Measurements from ENCODE around the gene CTBP1.

Gene CTBP1

DNA sequence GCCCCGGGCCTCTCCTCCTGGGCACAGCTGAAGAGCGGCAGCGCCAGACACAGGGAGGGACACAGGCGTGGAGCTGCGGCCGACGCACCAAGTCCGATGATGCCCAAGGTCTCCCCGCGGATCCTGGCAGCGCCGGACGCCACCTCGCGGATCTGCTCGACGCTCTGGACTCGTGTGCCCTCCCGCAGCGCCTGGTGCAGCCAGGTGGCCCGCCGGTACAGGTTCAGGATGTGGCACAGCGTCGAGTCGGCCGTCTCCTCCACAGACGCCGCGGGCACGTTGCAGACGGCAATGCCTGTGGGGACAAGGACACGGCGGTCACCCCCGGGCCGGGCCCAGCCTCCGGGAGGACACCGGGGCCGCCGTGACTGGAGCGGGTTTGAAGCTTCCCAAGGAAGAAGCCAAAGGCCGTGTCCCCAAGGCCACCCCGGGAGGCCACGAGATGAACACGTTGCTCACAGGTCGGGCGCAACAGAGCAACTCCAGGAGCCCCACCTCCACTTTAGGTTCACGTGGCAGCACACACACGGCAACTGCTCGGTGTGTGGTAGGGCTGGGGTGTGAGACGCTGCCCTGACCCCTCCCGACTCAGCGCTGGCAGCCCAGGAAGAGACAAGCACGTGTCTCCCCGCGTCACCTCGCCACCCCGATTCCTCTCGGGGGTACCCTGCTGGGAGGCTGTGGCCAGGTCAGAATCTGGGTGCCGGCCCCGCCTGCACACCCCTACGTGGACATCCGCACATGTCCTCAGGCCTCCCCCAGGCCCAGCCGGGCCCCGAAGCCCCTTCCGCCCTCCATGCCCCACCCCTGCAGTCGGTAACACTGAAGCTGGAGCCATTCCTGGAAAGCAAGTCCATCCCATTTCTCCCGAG lies 23.4 kb downstream of the CTBP1 start:
- no peak for DNase-seq (ENCODE audit: low read depth in 2 of 3, low spot score in 1 of 3)

- no peak for DNase-seq (ENCODE audit: low read depth in 2 of 3, low spot score in 1 of 3)
These were observed 24.8 kb downstream of the CTBP1 start for GRCh38 chr4:1223841-1224809.

DNA sequence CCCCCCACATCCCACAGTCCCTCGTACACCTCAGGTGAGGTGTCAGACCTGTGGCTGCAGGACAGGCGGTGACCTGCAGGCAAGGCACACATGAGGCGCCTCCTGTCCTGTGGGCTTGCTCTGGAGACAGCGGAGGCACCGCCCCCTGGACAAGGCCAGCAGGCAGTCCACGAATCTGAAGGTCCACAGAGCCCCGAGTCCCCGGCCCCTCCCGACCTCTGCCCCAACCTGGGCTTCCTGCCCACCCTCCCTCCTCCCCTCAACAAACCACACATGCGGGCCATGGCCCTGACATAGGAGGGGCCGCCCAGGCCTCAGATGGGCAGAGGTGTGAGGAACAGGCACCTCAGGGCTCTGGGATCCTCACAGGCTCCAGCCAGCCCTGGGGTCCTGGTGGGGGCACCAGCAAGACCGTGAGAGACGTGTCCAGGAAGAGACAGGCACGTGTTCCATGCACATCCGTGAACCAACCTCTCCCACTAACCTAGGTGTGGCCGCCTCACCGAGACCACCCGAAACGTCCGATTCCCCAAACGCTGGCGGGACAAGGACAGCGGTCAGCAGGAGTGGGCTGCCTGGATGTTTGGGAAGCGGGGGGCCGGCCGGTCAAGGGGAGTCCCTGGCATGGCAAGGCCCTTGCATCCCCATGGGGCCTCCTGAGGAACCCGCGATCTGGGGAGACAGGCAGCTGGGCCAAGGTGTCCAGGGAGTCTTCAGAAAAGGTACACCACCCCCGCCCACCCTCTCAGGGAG lies 25.8 kb downstream of the CTBP1 start:
- no peak for DNase-seq (ENCODE audit: low read depth in 2 of 3, low spot score in 1 of 3)

- DNase-seq (ENCODE audit: low read depth in 2 of 3, low spot score in 1 of 3) = no peak
These were observed 26.7 kb downstream of the CTBP1 start for GRCh38 chr4:1222036-1222789.

DNA sequence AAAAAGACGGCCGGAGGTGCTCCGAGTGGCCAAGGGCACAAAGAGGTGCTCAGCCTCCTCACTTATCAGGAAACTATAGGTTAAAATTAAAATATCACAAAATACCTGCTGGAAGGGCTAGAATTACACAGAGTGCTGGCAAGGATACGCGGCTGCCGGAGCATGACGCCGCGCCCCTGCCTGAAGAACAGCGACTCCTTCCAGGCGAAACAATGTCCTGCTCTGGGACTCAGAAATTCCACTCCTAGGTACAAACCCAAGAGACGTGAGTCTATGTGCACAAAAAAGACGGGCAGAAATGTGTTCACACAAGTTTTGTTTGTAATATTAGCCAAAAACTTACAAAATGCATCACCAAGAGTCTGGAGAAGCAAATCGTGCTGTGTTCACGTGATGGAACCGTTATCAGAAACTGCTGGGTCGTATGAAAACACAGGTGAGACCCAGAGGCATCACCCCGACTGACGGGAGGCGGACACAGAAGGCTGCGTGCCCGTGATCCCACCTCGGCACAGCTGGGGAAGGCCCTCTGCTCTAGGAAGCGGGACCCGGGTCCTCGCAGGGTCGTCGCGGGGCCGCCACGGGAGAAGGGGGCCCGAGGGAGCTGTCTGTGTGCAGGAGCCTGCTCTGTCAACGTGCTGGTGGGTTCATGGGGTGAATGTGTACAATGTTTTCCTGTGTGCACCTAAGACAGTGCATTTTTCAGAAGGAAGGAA lies 27.6 kb downstream of the CTBP1 start:
- no peak for DNase-seq (ENCODE audit: low read depth in 2 of 3, low spot score in 1 of 3)

DNA sequence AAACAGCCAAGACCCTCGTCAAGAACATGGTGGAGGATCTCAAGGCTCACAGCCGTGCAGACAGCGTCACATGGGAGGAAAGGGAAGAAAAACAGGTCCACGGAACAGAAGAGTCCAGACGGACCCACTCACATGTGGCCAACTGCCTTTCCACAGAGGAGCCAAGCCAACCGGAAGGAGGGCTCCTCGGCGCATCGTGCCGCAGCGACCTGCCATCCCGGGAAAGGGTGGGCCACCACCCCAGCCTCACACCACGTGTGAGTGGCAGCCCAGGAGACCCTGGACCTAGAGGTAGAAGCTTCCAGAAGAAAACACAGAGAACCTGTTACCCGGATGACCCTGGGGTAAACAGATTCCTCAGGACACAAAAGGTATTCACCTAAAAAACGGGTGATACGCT lies 28.4 kb downstream of the CTBP1 start:
- no peak for DNase-seq (ENCODE audit: low read depth in 2 of 3, low spot score in 1 of 3)

DNA sequence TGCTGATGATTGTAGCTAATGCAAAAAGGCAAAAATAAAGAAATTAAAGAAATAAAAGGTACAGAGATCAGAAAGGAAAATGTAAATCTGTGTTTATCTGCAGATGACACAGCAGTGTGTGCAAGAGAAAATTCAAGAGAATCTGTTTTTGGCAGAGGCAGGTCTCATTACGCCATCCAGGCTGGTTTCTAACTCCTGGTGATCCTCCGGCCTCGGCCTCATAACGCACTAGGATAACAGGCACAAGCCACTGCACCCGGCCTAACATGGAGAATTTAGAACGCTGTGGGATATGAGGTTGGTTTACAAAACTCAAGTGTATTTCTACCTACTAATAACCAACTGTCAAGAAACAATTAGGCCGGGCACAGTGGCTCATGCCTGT lies 29.4 kb downstream of the CTBP1 start:
- DNase-seq (ENCODE audit: low read depth in 2 of 3, low spot score in 1 of 3) = no peak

DNA sequence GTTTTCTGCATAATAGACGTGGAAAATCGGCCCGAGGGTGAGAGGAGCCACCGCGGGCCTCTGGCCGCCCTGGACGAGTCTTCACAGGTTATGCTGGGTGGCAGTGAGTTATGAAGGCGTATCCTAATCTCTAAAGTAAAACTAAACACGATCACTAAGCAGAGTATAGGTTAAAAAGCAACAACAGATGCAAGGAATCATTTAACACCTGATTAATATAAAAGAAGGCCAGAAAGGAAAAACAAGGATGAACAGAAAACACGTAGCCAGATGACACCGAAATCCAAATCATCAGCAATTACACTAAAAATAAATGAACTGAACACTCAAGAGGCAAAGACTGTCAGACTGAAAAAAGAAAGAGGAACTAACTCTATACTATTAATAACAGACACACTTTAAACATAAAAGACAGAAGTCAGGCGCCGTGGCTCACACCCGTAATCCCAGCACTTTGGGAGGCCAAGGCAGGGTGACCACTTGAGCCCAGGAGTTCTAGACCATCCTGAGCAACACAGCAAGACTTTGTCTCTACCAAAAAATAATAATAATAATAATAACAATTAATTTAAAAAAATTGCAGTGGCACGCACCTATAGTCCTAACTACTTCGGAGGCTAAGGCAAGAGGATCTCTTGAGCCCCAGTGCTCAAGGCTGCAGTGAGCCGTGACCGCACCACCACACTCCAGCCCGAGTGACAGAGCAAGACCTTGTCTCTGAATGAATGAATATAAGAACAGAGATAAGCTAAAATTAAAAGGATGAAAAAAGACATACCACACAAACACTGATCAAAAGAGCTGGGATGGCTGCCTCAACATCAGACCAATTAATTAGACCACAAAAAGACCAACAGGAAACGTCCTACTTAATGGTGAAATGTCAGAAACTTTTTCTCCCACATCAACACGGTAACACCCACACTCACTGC lies 30.0 kb downstream of the CTBP1 start:
- no peak for DNase-seq (ENCODE audit: low read depth in 2 of 3, low spot score in 1 of 3)

GRCh38 chr4:1217366-1217765 lies 31.6 kb downstream of the CTBP1 start:
- DNase-seq (ENCODE audit: low read depth in 2 of 3, low spot score in 1 of 3) = no peak

GRCh38 chr4:1216869-1217294 lies 32.0 kb downstream of the CTBP1 start:
- peak; percentile 47 to 60 (median 58) for DNase-seq (ENCODE audit: low read depth in 2 of 3, low spot score in 1 of 3)

GRCh38 chr4:1216076-1216614 lies 32.8 kb downstream of the CTBP1 start:
- no peak for DNase-seq (ENCODE audit: low read depth in 2 of 3, low spot score in 1 of 3)

- no peak for DNase-seq (ENCODE audit: low read depth in 2 of 3, low spot score in 1 of 3)
These were observed 33.5 kb downstream of the CTBP1 start for GRCh38 chr4:1215141-1216075.

DNA sequence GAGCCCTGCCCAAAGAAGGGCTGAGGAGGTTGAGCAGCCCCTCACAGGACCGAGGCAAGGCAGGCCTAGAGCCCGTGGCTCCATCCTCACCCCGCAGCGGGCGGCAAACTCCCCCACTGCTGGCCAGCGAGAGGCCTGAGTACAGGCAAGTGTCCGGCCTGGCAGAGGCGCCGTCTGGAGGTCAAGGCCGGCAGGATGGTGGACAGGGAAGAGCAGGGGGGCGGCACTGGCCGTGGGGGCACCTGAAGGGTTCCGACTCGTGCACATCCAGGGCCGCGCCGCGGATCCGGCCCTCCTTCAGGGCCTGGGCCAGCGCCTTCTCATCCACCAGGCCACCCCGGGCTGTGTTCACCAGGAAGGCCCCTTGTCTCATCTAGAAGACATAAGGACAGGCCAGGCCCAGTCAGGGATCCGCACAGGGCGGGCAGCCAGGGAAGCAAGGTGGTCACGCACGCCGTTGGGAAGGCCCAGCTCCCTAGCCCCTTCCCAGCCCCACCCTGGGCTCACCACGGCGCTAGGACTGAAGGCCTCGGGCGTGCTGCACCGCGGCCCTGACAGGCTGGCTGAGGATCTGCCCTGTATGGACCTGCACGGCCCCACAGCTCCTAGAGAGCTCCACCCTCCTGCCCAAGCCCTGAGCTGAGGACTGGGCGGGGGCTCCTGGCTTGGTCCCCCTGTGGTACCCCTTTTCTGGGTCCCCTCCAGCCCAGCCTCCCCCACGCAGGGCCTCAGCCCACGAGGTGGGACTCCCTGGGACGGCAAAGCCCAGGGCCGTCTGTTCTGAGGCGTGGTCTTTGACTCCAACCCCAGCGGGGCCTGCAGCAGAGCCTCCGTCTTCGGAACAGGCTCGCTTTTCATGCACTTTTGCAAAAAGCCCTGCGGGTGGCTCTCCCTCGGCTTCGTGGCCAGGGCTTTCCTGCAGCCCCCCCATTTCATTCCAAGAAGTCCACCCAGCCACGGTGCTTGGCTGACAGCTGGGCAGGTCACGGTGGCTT lies 34.5 kb downstream of the CTBP1 start:
- DNase-seq (ENCODE audit: low read depth in 2 of 3, low spot score in 1 of 3) = no peak

DNA sequence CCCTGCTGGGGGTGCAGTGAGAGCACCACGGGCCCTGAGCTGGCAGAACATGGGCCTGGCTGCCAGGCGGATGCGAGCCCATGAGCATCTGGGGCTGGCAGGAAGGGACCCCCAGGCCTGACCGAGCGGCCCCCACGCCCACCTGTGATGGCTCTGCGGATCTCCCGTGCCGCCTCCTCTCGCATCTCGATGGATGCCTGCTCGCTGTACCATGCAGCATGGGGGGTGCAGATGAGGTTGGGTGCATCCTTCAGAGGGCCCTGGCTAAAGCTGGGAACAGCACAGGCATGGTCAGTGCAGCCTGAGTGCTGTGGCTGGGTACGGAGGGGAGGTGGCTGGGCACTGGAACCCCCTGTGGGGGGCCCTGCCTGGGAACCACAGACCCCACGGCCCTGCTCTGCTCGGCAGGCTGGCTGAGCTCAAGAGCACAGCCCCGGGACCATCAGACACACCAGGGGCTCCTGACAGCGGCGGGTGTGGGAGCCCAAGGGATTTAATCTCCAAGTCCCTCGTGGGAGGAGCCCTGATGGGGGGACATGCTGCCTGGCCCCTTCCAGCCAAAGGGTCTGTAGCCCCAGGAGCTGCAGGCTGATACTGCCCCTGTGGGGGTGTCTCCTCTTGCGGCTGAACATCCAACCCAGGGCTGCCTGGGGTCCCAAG lies 35.5 kb downstream of the CTBP1 start:
- DNase-seq (ENCODE audit: low read depth in 2 of 3, low spot score in 1 of 3) = no peak

DNA sequence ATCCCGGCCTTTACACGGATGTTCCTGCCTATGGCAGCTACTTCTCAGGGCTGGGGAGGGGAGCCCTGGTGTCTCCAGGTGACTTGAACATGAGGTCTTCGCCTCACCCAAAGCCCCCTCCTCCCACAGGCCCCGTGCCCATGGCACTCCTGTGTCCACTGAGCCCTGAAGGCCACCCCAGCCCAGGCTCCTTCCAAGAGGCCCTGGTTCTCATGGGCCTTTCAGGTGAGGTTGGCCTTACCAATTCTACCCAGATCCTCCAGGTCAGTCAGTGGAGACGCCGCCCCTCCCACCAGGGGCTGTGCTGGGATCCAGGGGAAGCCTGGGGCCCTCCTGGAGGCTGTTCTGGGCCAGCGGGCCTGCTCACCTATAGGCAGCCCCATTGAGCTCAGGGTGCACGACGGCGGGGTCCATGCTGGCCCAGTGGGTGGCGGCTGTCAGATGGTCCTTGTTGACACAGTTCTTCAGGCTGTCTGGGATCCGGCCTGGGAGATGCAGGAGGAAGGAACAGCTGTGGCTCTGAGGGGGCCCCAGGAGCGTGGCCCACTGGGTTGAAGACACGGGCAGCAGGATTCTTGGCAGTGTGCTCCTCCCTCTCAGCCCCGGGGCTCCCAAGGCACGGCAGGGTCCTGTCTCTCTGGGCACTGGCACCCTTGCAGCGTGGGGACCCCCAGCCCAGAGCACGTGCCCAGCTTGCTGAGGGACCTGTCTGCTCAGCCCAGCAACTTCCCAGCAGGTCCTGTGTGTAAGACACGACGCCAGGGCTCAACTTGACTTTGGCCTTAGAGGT lies 36.2 kb downstream of the CTBP1 start:
- no peak for DNase-seq (ENCODE audit: low read depth in 2 of 3, low spot score in 1 of 3)
